ENCODE measurements around the gene JTB. TPM values are rescaled to one million over a fixed set of nuclear protein-coding genes. Genes with fewer than 3 reads are reported as not detected.
A peak's percentile ranks its signal among the peaks of the same experiment; 100 is the strongest.

The JTB gene
- total and polyA plus RNA-seq, 9 of the 15 experiments (the other 6 are each of a cell fraction or from before 2014, with no cell fraction given), result 24.7 to 308 (median 151) TPM

DNA sequence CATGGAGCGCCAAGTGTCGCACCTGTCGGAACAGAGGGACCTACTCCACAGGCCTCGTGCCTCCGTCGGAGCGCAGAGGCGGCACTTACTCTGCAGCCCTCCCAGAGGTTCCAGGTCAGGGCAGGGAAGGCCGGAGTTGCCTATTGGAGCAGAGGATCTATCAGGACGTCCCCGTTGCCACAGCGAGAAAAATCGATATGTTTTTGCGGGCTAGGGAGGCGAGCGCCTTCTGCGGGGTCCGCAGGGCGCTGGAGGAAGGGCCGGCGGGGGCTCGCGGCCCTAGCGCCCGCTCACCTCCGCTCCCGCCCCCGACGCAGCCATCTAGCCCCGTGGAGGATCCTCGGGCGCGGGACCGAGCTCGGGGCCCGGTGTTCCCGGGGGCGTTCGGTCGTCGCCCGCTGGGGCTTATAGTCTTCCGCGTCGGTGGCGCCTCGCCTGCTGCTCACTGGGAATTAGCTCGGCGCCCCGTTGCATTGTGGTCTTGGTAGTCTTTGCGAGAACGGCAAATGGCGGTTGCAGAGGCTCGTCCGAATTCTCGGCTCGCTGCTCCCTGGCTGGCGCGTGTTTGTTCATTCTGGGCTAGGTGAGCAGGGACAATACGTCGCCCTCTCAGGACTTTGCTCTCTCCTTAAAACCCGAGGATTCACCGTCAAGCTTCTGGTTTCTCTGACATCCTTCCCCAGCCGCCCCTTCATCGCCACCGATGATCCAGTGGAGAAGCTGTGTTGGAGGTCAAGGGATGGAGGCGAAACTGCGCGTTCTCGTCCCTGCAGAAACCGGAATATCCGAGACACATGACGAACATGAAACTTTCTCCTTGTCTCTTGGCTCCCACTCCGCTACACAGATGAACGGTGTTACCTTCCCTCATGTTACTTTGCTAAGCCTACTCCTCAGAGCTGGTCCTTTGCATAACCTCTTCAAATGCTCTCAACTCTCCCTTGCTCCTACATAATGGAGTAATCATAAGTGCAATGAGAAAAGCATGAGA, at the start of gene JTB (continued):
- peak; percentile 8; the same call in 1 of the 2 replicates for TF ChIP-seq MYC (IDR thresholded peaks at IDR 0.05; ENCODE audit: low read depth, low read length)
- no peak; the same call in 1 of the 2 replicates for TF ChIP-seq MYC (CRISPR knock-in tag; IDR thresholded peaks at IDR 0.05; ENCODE audit: borderline replicate concordance, low read depth)
- TF ChIP-seq, protein P1, sequence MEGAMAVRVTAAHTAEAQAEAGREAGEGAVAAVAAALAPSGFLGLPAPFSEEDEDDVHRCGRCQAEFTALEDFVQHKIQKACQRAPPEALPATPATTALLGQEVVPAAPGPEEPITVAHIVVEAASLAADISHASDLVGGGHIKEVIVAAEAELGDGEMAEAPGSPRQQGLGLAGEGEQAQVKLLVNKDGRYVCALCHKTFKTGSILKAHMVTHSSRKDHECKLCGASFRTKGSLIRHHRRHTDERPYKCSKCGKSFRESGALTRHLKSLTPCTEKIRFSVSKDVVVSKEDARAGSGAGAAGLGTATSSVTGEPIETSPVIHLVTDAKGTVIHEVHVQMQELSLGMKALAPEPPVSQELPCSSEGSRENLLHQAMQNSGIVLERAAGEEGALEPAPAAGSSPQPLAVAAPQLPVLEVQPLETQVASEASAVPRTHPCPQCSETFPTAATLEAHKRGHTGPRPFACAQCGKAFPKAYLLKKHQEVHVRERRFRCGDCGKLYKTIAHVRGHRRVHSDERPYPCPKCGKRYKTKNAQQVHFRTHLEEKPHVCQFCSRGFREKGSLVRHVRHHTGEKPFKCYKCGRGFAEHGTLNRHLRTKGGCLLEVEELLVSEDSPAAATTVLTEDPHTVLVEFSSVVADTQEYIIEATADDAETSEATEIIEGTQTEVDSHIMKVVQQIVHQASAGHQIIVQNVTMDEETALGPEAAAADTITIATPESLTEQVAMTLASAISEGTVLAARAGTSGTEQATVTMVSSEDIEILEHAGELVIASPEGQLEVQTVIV (CRISPR knock-in tag; IDR thresholded peaks at IDR 0.05; ENCODE audit: borderline replicate concordance), result no peak
- TF ChIP-seq, protein P2, sequence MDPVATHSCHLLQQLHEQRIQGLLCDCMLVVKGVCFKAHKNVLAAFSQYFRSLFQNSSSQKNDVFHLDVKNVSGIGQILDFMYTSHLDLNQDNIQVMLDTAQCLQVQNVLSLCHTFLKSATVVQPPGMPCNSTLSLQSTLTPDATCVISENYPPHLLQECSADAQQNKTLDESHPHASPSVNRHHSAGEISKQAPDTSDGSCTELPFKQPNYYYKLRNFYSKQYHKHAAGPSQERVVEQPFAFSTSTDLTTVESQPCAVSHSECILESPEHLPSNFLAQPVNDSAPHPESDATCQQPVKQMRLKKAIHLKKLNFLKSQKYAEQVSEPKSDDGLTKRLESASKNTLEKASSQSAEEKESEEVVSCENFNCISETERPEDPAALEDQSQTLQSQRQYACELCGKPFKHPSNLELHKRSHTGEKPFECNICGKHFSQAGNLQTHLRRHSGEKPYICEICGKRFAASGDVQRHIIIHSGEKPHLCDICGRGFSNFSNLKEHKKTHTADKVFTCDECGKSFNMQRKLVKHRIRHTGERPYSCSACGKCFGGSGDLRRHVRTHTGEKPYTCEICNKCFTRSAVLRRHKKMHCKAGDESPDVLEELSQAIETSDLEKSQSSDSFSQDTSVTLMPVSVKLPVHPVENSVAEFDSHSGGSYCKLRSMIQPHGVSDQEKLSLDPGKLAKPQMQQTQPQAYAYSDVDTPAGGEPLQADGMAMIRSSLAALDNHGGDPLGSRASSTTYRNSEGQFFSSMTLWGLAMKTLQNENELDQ (CRISPR knock-in tag; IDR thresholded peaks at IDR 0.05; ENCODE audit: borderline replicate concordance), result no peak
- TF ChIP-seq CREB1 (IDR thresholded peaks at IDR 0.05), result peak; percentile 80
- TF ChIP-seq CREB1 (CRISPR knock-in tag; IDR thresholded peaks at IDR 0.05), result peak; percentile 64; the same call in 1 of the 2 replicates
- no peak for TF ChIP-seq RUNX1 (IDR thresholded peaks at IDR 0.05; ENCODE audit: low read depth)
- TF ChIP-seq NFIC (IDR thresholded peaks at IDR 0.05), result peak; percentile 8; the same call in 1 of the 2 replicates
- no peak for TF ChIP-seq ILF3 (IDR thresholded peaks at IDR 0.05; ENCODE audit: borderline replicate concordance)
- 0 out of 2 replicates have a peak, but pooled peaks have one; percentile 3 for TF ChIP-seq CTBP1 (IDR thresholded peaks at IDR 0.05; ENCODE audit: borderline replicate concordance)
- TF ChIP-seq, protein P3, sequence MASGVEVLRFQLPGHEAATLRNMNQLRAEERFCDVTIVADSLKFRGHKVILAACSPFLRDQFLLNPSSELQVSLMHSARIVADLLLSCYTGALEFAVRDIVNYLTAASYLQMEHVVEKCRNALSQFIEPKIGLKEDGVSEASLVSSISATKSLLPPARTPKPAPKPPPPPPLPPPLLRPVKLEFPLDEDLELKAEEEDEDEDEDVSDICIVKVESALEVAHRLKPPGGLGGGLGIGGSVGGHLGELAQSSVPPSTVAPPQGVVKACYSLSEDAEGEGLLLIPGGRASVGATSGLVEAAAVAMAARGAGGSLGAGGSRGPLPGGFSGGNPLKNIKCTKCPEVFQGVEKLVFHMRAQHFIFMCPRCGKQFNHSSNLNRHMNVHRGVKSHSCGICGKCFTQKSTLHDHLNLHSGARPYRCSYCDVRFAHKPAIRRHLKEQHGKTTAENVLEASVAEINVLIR (CRISPR knock-in tag; IDR thresholded peaks at IDR 0.05), result 0 out of 2 replicates have a peak, but pooled peaks have one; percentile 17
- 0 out of 4 replicates have a peak, but pooled peaks of 1 of the 2 experiments have one; percentile 2 for TF ChIP-seq RAD21 (CRISPR knock-in tag; conservative IDR thresholded peaks at IDR 0.05 in 1 of 2, IDR thresholded peaks at IDR 0.05 in 1 of 2)
- no peak for TF ChIP-seq ZC3H11A (IDR thresholded peaks at IDR 0.05; ENCODE audit: low read depth, low read length)
- TF ChIP-seq, protein P4, sequence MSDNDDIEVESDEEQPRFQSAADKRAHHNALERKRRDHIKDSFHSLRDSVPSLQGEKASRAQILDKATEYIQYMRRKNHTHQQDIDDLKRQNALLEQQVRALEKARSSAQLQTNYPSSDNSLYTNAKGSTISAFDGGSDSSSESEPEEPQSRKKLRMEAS (CRISPR knock-in tag; IDR thresholded peaks at IDR 0.05), result peak; percentile 87
